Mesenchymal stem cell (in vitro differentiated cells and primary cell): ENCODE measurements around the gene HIF1A.

Experiments used
- DNase-seq: peaks from one replicate; pipeline ENCODE4 v3.0.0-alpha.2; 2013
- H2AFZ ChIP-seq: one replicate; pipeline ENCODE4 v1.6.1; 2013; ENCODE audit warnings: low read depth, mild to moderate bottlenecking, control low read depth, inconsistent platforms, low read length, moderate library complexity
- H2AK5ac ChIP-seq: 2 replicates; pipeline ENCODE4 v1.6.1; 2013; ENCODE audit warnings: low read length, moderate library complexity, mild to moderate bottlenecking, inconsistent platforms; ENCODE audit not compliant: severe bottlenecking
- H2BK120ac ChIP-seq: one replicate; pipeline ENCODE4 v1.6.1; 2013; ENCODE audit warnings: low read depth, mild to moderate bottlenecking, inconsistent platforms, low read length, moderate library complexity
- H2BK12ac ChIP-seq, 2 experiments: one replicate each; pipeline ENCODE4 v1.6.1; 2013; ENCODE audit warnings: inconsistent platforms in 2 of 2, low read length in 2 of 2, mild to moderate bottlenecking in 2 of 2, moderate library complexity in 2 of 2, control low read depth in 1 of 2
- H2BK15ac ChIP-seq: one replicate; pipeline ENCODE4 v1.6.1; 2013; ENCODE audit warnings: mild to moderate bottlenecking, low read depth, inconsistent platforms; ENCODE audit not compliant: poor library complexity, severe bottlenecking
- H2BK5ac ChIP-seq: 2 replicates; pipeline ENCODE4 v1.6.1; 2013; ENCODE audit warnings: low read depth, mild to moderate bottlenecking, low read length, control low read depth, inconsistent platforms; ENCODE audit not compliant: poor library complexity, severe bottlenecking
- H3K14ac ChIP-seq, 2 experiments: one replicate each; pipeline ENCODE4 v1.6.1; 2013; ENCODE audit warnings: inconsistent platforms in 2 of 2, low read length in 2 of 2, control low read depth in 1 of 2, mild to moderate bottlenecking in 1 of 2, moderate library complexity in 1 of 2
- H3K18ac ChIP-seq, 2 experiments: one replicate each; pipeline ENCODE4 v1.6.1; 2013; ENCODE audit warnings: inconsistent platforms in 2 of 2, low read length in 2 of 2, control low read depth in 1 of 2, low read depth in 1 of 2, mild to moderate bottlenecking in 1 of 2
- H3K23ac ChIP-seq, 2 experiments: one replicate each; pipeline ENCODE4 v1.6.1; 2013; ENCODE audit warnings: inconsistent platforms in 2 of 2, low read length in 2 of 2, mild to moderate bottlenecking in 2 of 2, moderate library complexity in 2 of 2, control low read depth in 1 of 2
- H3K27ac ChIP-seq: 2 replicates; pipeline ENCODE4 v1.5.1; 2013; ENCODE audit warnings: mild to moderate bottlenecking, moderate library complexity, low read length, control low read depth, inconsistent platforms; ENCODE audit not compliant: poor library complexity, severe bottlenecking
- H3K27me3 ChIP-seq, 2 experiments: 2 replicates each; pipeline versions ENCODE4 v1.6.1 to v1.7.0; 2013; ENCODE audit warnings: low read length in 2 of 2, mild to moderate bottlenecking in 2 of 2, moderate library complexity in 2 of 2, control low read depth in 1 of 2, inconsistent platforms in 1 of 2; ENCODE audit not compliant: control insufficient read depth in 1 of 2, insufficient read depth in 1 of 2
- H3K36me3 ChIP-seq, 2 experiments: 2 replicates each; pipeline versions ENCODE4 v1.6.1 to v1.7.0; 2013; ENCODE audit warnings: low read length in 2 of 2, control low read depth in 1 of 2, inconsistent platforms in 1 of 2, low read depth in 1 of 2, mild to moderate bottlenecking in 1 of 2; ENCODE audit not compliant: insufficient read depth in 2 of 2, control insufficient read depth in 1 of 2
- H3K4ac ChIP-seq, 2 experiments: one replicate each; pipeline ENCODE4 v1.6.1; 2013; ENCODE audit warnings: inconsistent platforms in 2 of 2, low read length in 2 of 2, mild to moderate bottlenecking in 2 of 2, moderate library complexity in 2 of 2, control low read depth in 1 of 2, low read depth in 1 of 2
- H3K4me1 ChIP-seq: 2 replicates; pipeline ENCODE4 v1.6.1; 2013; ENCODE audit warnings: low read depth, low read length, control low read depth; ENCODE audit not compliant: control insufficient read depth, insufficient read depth
- H3K4me2 ChIP-seq: 2 replicates; pipeline ENCODE4 v1.6.1; 2013; ENCODE audit warnings: low read length, mild to moderate bottlenecking, inconsistent platforms; ENCODE audit not compliant: poor library complexity, severe bottlenecking
- H3K4me3 ChIP-seq, 2 experiments: 2 replicates each; pipeline versions ENCODE4 v1.5.1 to v1.7.0; 2013; ENCODE audit warnings: low read length in 2 of 2, mild to moderate bottlenecking in 2 of 2, control low read depth in 1 of 2, low read depth in 1 of 2; ENCODE audit not compliant: insufficient read depth in 1 of 2
- H3K79me1 ChIP-seq: replicated peaks from 2 replicates; pipeline ENCODE4 v1.6.1; 2013; ENCODE audit warnings: mild to moderate bottlenecking, control low read depth, low read length, inconsistent platforms; ENCODE audit not compliant: poor library complexity, severe bottlenecking
- H3K9ac ChIP-seq: 2 replicates; pipeline ENCODE4 v1.7.0; 2013; ENCODE audit warnings: mild to moderate bottlenecking, low read length, moderate library complexity
- H3K9me3 ChIP-seq: 2 replicates; pipeline ENCODE4 v1.7.0; 2013; ENCODE audit warnings: mild to moderate bottlenecking, low read length; ENCODE audit not compliant: control insufficient read depth
- H4K8ac ChIP-seq: one replicate; pipeline ENCODE4 v1.6.1; 2013; ENCODE audit warnings: inconsistent platforms, mild to moderate bottlenecking, low read length, moderate library complexity
- H4K91ac ChIP-seq: one replicate; pipeline ENCODE4 v1.6.1; 2013; ENCODE audit warnings: mild to moderate bottlenecking, low read length, inconsistent platforms
- WGBS: methylation state at CpG from one replicate; pipeline ENCODE4 v1.1.7; 2013; ENCODE audit warnings: mixed read lengths; 5-methylcytosine and 5-hydroxymethylcytosine counted together

The HIF1A gene

GRCh38 chr14:61749867-61750266, 54.6 kb downstream of the HIF1A start:
- peak; percentile 23 for DNase-seq

GRCh38 chr14:61750708-61751474, 55.6 kb downstream of the HIF1A start:
- peak overlapping the region; percentile 26 to 56 for H3K4me3 ChIP-seq
- peak overlapping the region in 1 of 2 experiments; percentile 23 for H3K23ac ChIP-seq
- H3K9me3 ChIP-seq: no peaks in the 10 kb centered on the region
- peaks cover 4% of the 10 kb centered on the region for H3K79me1 ChIP-seq
- H3K4me2 ChIP-seq: no peak overlapping the region
- no peak overlapping the region for H3K14ac ChIP-seq
- H2AK5ac ChIP-seq: no peak overlapping the region
- no peaks in the 10 kb centered on the region for H3K27me3 ChIP-seq
- peak overlapping the region; percentile 32 to 64 for H3K4ac ChIP-seq
- H3K36me3 ChIP-seq: peaks cover 16 to 46% of the 10 kb centered on the region in 2 experiments
- peak overlapping the region; percentile 79 for H3K9ac ChIP-seq
- no peak overlapping the region for H2BK12ac ChIP-seq
- H4K91ac ChIP-seq: peak overlapping the region; percentile 83
- no peak overlapping the region for H2BK5ac ChIP-seq
- H2AFZ ChIP-seq: no peak overlapping the region
- 28% methylated on average over 52 of the region's 54 CpGs for WGBS
- DNase-seq: peak; percentile 55
- H4K8ac ChIP-seq: peak overlapping the region; percentile 98
- peak overlapping the region; percentile 53 for H3K27ac ChIP-seq
- H3K4me1 ChIP-seq: peaks cover 14% of the 10 kb centered on the region
- peak overlapping the region; percentile 49 for H2BK120ac ChIP-seq
- peak overlapping the region; percentile 28 for H2BK15ac ChIP-seq
- H3K18ac ChIP-seq: peak overlapping the region; percentile 54 to 94

More at GRCh38 chr14:61749867-61750266, 54.6 kb downstream of the HIF1A start:
- Histone ChIP-seq H2BK5ac (no peak overlapping the region), H2BK12ac (no peak overlapping the region), H3K4me1 (peaks cover 14% of the 10 kb centered on the region), H3K27me3 (no peaks in the 10 kb centered on the region), H4K91ac (no peak overlapping the region), H3K9ac (peak overlapping the region; percentile 79), H2AFZ (no peak overlapping the region), H2BK120ac (no peak overlapping the region), H2AK5ac (no peak overlapping the region), H3K23ac (no peak overlapping the region), H3K27ac (peak overlapping the region; percentile 51), H3K9me3 (no peaks in the 10 kb centered on the region), H3K14ac (no peak overlapping the region), H3K18ac (no peak overlapping the region), H3K79me1 (peaks cover 4% of the 10 kb centered on the region), H4K8ac (no peak overlapping the region), H3K4me2 (no peak overlapping the region), H3K36me3 (peaks cover 22 to 56% of the 10 kb centered on the region in 2 experiments), H2BK15ac (no peak overlapping the region), H3K4me3 (peak overlapping the region in 1 of 2 experiments; percentile 27), H3K4ac (no peak overlapping the region)
- 61% methylated on average over 3 of the region's 3 CpGs for WGBS

- peak overlapping the region; percentile 49 for H2BK120ac ChIP-seq
- H2AK5ac ChIP-seq: no peak overlapping the region
- no peak overlapping the region for H4K91ac ChIP-seq
- no peak overlapping the region for H2BK15ac ChIP-seq
- H3K27me3 ChIP-seq: no peaks in the 10 kb centered on the region
- H3K4ac ChIP-seq: no peak overlapping the region
- H3K14ac ChIP-seq: no peak overlapping the region
- H3K36me3 ChIP-seq: peaks cover 12 to 41% of the 10 kb centered on the region in 2 experiments
- H3K18ac ChIP-seq: peak overlapping the region in 1 of 2 experiments; percentile 94
- H2AFZ ChIP-seq: no peak overlapping the region
- WGBS: 73% methylated on average over 7 of the region's 8 CpGs
- H3K4me2 ChIP-seq: no peak overlapping the region
- H2BK12ac ChIP-seq: no peak overlapping the region
- peak overlapping the region; percentile 79 for H3K9ac ChIP-seq
- peaks cover 11% of the 10 kb centered on the region for H3K4me1 ChIP-seq
- H2BK5ac ChIP-seq: no peak overlapping the region
- no peak overlapping the region for H3K23ac ChIP-seq
- peak overlapping the region; percentile 53 for H3K27ac ChIP-seq
- peaks cover 4% of the 10 kb centered on the region for H3K79me1 ChIP-seq
- DNase-seq: no peak
- H3K4me3 ChIP-seq: peak overlapping the region in 1 of 2 experiments; percentile 36
- H4K8ac ChIP-seq: no peak overlapping the region
- H3K9me3 ChIP-seq: no peaks in the 10 kb centered on the region
Measured at GRCh38 chr14:61751475-61751989, 56.2 kb downstream of the HIF1A start.

GRCh38 chr14:61752626-61753025, 57.3 kb downstream of the HIF1A start:
- Histone ChIP-seq H2AK5ac (no peak overlapping the region), H3K27ac (peak overlapping the region; percentile 94), H3K23ac (no peak overlapping the region), H3K79me1 (peaks cover 4% of the 10 kb centered on the region), H3K36me3 (peaks cover 12 to 30% of the 10 kb centered on the region in 2 experiments), H3K9ac (no peak overlapping the region), H3K4me3 (no peak overlapping the region), H3K4me2 (no peak overlapping the region), H3K14ac (no peak overlapping the region), H2BK15ac (no peak overlapping the region), H3K4ac (peak overlapping the region in 1 of 2 experiments; percentile 75), H3K4me1 (peaks cover 11% of the 10 kb centered on the region), H3K9me3 (no peaks in the 10 kb centered on the region), H2AFZ (no peak overlapping the region), H4K8ac (no peak overlapping the region), H3K18ac (no peak overlapping the region), H4K91ac (no peak overlapping the region), H2BK12ac (no peak overlapping the region), H3K27me3 (no peaks in the 10 kb centered on the region), H2BK120ac (no peak overlapping the region), H2BK5ac (no peak overlapping the region)
- peak; percentile 50 for DNase-seq
- 54% methylated on average over 3 of the region's 4 CpGs for WGBS
